Thoracic aorta (tissue), 2 donors: ENCODE measurements around the gene MYL3. TPM values are rescaled to one million over a fixed set of nuclear protein-coding genes. Genes with fewer than 3 reads are reported as not detected.

Experiments
- ATAC-seq: fragments of 150-250 bp; one replicate; pipeline ENCODE4 v1.8.0; 2017; ENCODE audit warnings: low read depth; ENCODE audit not compliant: insufficient number of reproducible peaks, low FRiP score
- DNase-seq: peaks from one replicate; pipeline ENCODE4 v3.0.0-alpha.2; 2020; ENCODE audit warnings: low spot score
- H3K27ac ChIP-seq, 2 donors: fragments of 200-600 bp; sonication (generic); 1 replicate in 1 of 2; 2 replicates in 1 of 2; pipeline ENCODE4 v1.5.1; 2016; ENCODE audit warnings: mild to moderate bottlenecking in 2 of 2, moderate library complexity in 2 of 2
- H3K27me3 ChIP-seq: fragments of 200-600 bp; sonication (generic); replicated peaks from 2 replicates; pipeline ENCODE4 v1.6.0; 2016; ENCODE audit warnings: mild to moderate bottlenecking; ENCODE audit not compliant: insufficient read depth
- H3K36me3 ChIP-seq: fragments of 200-600 bp; sonication (generic); one replicate; pipeline ENCODE4 v1.5.1; 2016
- H3K4me1 ChIP-seq, 2 donors: fragments of 200-600 bp; sonication (generic); 1 replicate in 1 of 2; 2 replicates in 1 of 2; pipeline versions ENCODE4 v1.5.1 to v1.6.0; 2016; ENCODE audit warnings: low read depth in 2 of 2, mild to moderate bottlenecking in 1 of 2; ENCODE audit not compliant: control insufficient read depth in 1 of 2
- H3K4me3 ChIP-seq: fragments of 200-600 bp; sonication (generic); 2 replicates; pipeline ENCODE4 v1.5.1; 2016; ENCODE audit warnings: mild to moderate bottlenecking
- H3K9me3 ChIP-seq: fragments of 200-600 bp; sonication (generic); 2 replicates; pipeline ENCODE4 v1.5.1; 2016
- total RNA-seq, 2 donors: library from RNA; depleted of rRNA; stranded (reverse); fragments of >200 nt; gene quantifications; one replicate each; pipeline versions ENCODE4 v1.1.0 to v1.2.3, GENCODE V29; 2016
- TF ChIP-seq, protein P1 (sequence below): fragments of 200-600 bp; sonication (generic); IDR thresholded peaks from one replicate; pipeline ENCODE4 v1.5.1; 2019; ENCODE audit warnings: antibody characterized with exemption

The MYL3 gene
- total RNA-seq, 2 donors from 2014 or later = 1.5 TPM; not detected in 1

DNA sequence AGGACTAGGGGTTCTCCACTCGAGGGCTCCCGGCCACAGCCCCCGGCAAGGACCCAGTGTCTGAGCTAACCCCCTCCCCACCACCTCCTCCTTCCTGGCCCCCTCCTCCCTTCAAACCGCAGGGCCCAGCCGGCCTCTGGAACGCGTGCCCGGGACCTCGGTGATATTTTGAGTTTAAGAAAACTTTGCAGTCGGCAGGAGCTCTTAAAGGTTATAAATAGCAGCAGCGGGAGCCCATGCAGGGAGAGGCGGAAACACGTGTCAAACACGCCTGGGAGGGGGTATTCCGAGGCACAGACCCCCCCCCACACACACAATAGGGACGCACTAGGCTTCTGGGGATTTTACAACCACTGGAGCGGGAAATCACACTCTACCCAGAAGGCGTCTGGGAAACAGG lies 11.2 kb upstream of the MYL3 start:
- Histone ChIP-seq H3K27ac (peak overlapping the region; percentile 38 to 63), H3K9me3 (no peaks in the 10 kb centered on the region), H3K27me3 (no peaks in the 10 kb centered on the region), H3K4me3 (no peak overlapping the region), H3K36me3 (no peaks in the 10 kb centered on the region), H3K4me1 (peaks cover 31 to 60% of the 10 kb centered on the region in 2 donors)
- DNase-seq = no peak
- ATAC-seq = no peak
- TF ChIP-seq, protein P1, sequence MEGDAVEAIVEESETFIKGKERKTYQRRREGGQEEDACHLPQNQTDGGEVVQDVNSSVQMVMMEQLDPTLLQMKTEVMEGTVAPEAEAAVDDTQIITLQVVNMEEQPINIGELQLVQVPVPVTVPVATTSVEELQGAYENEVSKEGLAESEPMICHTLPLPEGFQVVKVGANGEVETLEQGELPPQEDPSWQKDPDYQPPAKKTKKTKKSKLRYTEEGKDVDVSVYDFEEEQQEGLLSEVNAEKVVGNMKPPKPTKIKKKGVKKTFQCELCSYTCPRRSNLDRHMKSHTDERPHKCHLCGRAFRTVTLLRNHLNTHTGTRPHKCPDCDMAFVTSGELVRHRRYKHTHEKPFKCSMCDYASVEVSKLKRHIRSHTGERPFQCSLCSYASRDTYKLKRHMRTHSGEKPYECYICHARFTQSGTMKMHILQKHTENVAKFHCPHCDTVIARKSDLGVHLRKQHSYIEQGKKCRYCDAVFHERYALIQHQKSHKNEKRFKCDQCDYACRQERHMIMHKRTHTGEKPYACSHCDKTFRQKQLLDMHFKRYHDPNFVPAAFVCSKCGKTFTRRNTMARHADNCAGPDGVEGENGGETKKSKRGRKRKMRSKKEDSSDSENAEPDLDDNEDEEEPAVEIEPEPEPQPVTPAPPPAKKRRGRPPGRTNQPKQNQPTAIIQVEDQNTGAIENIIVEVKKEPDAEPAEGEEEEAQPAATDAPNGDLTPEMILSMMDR = no peak

DNA sequence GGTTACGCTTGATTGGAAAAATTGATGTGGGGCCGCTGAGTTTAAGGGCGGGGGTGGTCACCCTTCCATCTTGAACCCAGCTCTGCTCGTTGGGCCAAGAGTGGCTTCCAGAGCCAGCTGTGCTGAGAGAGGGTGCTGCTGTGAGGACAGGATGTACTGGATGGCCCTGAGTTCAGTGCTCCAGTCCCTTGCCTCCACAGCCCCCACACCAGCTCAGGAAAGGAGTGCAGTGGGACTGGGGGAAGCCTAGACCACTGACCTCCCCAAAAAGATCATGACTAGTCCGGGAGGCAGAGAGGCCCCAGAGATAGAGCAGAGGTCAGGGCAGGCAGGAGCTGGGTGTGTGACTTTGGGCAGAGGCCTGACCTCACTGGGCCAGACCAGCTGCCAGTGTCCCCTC lies 10.3 kb upstream of the MYL3 start:
- DNase-seq (no peak), ATAC-seq (no peak)
- Histone ChIP-seq H3K36me3 (no peaks in the 10 kb centered on the region), H3K27me3 (no peaks in the 10 kb centered on the region), H3K4me3 (no peak overlapping the region), H3K27ac (peak overlapping the region in 1 of 2 donors; percentile 63), H3K4me1 (peaks cover 31 to 69% of the 10 kb centered on the region in 2 donors), H3K9me3 (no peaks in the 10 kb centered on the region)
- TF ChIP-seq, protein P1 = no peak

DNA sequence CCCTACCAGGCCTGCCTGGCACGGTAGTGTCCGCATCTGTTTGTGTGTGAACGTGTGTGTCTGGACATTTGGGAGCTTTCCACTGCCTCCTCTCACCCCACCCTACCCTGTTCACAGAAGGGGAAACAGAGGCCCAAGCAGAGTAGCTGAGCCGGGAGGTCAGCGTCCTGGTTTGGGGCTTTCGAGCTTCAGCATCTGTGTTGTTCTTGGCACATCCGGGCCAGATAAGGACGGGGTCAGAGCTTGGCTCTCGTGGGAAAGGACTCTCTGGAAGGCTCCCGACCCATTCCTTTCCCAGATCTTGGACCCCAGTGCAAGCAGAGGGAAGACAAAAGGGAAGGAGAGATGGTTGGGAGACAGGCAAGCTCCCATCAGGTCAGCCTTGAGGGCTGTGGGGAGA lies 8.0 kb upstream of the MYL3 start:
- Histone ChIP-seq H3K9me3 (no peaks in the 10 kb centered on the region), H3K4me3 (no peak overlapping the region), H3K27me3 (no peaks in the 10 kb centered on the region), H3K27ac (no peak overlapping the region), H3K4me1 (peaks cover 40 to 92% of the 10 kb centered on the region in 2 donors), H3K36me3 (no peaks in the 10 kb centered on the region)
- DNase-seq = no peak
- no peak for ATAC-seq
- TF ChIP-seq, protein P1 = no peak

DNA sequence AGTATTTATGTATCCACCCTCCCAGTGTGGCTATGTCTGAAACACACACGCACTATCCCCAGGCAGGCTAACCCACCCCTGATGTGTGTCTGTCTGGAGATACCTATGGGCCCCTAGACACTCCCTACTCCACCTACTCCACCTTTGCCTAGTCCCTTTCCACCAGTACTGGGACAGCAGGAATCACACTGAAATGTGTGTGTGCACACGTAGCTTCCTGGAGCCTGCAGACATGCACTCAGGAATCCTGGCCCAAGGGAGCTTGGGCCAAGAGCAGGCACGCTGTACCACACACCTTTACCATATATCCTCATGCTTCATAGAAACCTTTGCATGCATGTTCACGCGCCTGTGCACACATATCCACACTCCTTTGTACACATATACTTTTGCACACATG lies 7.4 kb upstream of the MYL3 start:
- peaks cover 40 to 89% of the 10 kb centered on the region in 2 donors for H3K4me1 ChIP-seq
- no peak overlapping the region for H3K4me3 ChIP-seq
- no peak overlapping the region for H3K27ac ChIP-seq

DNA sequence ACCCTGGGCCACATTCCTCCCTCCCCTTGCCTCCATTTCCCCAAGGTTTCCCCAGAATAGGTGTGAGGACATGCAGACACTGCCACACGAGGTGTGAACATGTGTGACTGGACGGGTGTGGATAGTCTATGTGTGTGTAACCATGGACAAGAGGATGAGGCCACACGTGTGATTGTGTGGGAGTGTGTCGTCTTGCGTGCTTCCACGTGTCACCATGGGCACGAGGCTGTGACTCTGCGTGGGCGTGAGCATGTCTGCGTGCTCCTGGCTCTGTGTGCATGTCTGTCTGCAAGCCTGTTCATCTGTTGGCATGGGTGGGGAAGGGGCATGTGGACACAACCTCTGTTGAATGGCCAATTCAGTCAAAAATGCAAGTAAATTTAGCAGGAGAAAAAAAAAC lies 6.2 kb upstream of the MYL3 start:
- no peak for ATAC-seq
- Histone ChIP-seq H3K36me3 (no peaks in the 10 kb centered on the region), H3K27ac (no peak overlapping the region), H3K4me3 (no peak overlapping the region), H3K4me1 (peaks cover 35 to 88% of the 10 kb centered on the region in 2 donors), H3K27me3 (no peaks in the 10 kb centered on the region), H3K9me3 (no peaks in the 10 kb centered on the region)
- DNase-seq = no peak
- TF ChIP-seq, protein P1 = no peak

More for the DNA sequence above, 7.4 kb upstream of the MYL3 start:
- Histone ChIP-seq H3K36me3 (no peaks in the 10 kb centered on the region), H3K27me3 (no peaks in the 10 kb centered on the region), H3K9me3 (no peaks in the 10 kb centered on the region)
- TF ChIP-seq, protein P1 = no peak
- ATAC-seq = no peak
- DNase-seq = no peak
